ENCODE results near the gene TEKT2.

The TEKT2 gene

GRCh38 chr1:36125129-36125991 is 41.5 kb downstream of the TEKT2 start, which contains the start of gene COL8A2:
Gene COL8A2, minus strand, starts transcription at chr1:36125222. Its CDS starts 24,980 bp downstream, at chr1:36100242.
- Histone ChIP-seq H3K4me1 (ENCODE audit: insufficient read depth, low read length) (no peaks in the 10 kb centered on the region), H3K36me3 (ENCODE audit: insufficient read depth, low read length) (no peaks in the 10 kb centered on the region), H3K9me3 (ENCODE audit: control insufficient read depth, insufficient read depth, low read length) (no peaks in the 10 kb centered on the region), H3K9ac (ENCODE audit: low read depth, low read length) (peak within 1 kb of the TSS; percentile 47; the same call in 1 of the 2 replicates)

GRCh38 chr1:36126005-36126716 is 42.3 kb downstream of the TEKT2 start:
- Histone ChIP-seq H3K9ac (ENCODE audit: low read depth, low read length) (no peak overlapping the region), H3K4me1 (ENCODE audit: insufficient read depth, low read length) (no peaks in the 10 kb centered on the region), H3K9me3 (ENCODE audit: control insufficient read depth, insufficient read depth, low read length) (no peaks in the 10 kb centered on the region), H3K36me3 (ENCODE audit: insufficient read depth, low read length) (no peaks in the 10 kb centered on the region)

- H3K9ac ChIP-seq (ENCODE audit: low read depth, low read length), result no peak overlapping the region
- H3K4me1 ChIP-seq (ENCODE audit: insufficient read depth, low read length), result no peaks in the 10 kb centered on the region
- no peaks in the 10 kb centered on the region for H3K36me3 ChIP-seq (ENCODE audit: insufficient read depth, low read length)
- H3K9me3 ChIP-seq (ENCODE audit: control insufficient read depth, insufficient read depth, low read length), result no peaks in the 10 kb centered on the region
Observed at GRCh38 chr1:36126797-36127500, 43.1 kb downstream of the TEKT2 start.

- Histone ChIP-seq H3K4me1 (ENCODE audit: insufficient read depth, low read length) (0 out of 2 replicates have a peak, but pooled peaks cover under 1% of the 10 kb centered on the region), H3K36me3 (ENCODE audit: insufficient read depth, low read length) (no peaks in the 10 kb centered on the region), H3K9me3 (ENCODE audit: control insufficient read depth, insufficient read depth, low read length) (no peaks in the 10 kb centered on the region), H3K9ac (ENCODE audit: low read depth, low read length) (no peak overlapping the region)
Observed at GRCh38 chr1:36128126-36128904, 44.4 kb downstream of the TEKT2 start.

- no peaks in the 10 kb centered on the region for H3K36me3 ChIP-seq (ENCODE audit: insufficient read depth, low read length)
- H3K9ac ChIP-seq (ENCODE audit: low read depth, low read length), result no peak overlapping the region
- 0 out of 2 replicates have a peak, but pooled peaks cover 6% of the 10 kb centered on the region for H3K4me1 ChIP-seq (ENCODE audit: insufficient read depth, low read length)
- H3K9me3 ChIP-seq (ENCODE audit: control insufficient read depth, insufficient read depth, low read length), result no peaks in the 10 kb centered on the region
Observed at GRCh38 chr1:36128905-36129206, 45.0 kb downstream of the TEKT2 start.

- no peaks in the 10 kb centered on the region for H3K9me3 ChIP-seq (ENCODE audit: control insufficient read depth, insufficient read depth, low read length)
- H3K4me1 ChIP-seq (ENCODE audit: insufficient read depth, low read length), result peaks cover 15% of the 10 kb centered on the region; the same call in 1 of the 2 replicates
- no peak overlapping the region for H3K9ac ChIP-seq (ENCODE audit: low read depth, low read length)
- H3K36me3 ChIP-seq (ENCODE audit: insufficient read depth, low read length), result no peaks in the 10 kb centered on the region
Observed at GRCh38 chr1:36132029-36132428, 48.1 kb downstream of the TEKT2 start.

- H3K36me3 ChIP-seq (ENCODE audit: insufficient read depth, low read length), result no peaks in the 10 kb centered on the region; the same call in 1 of the 2 replicates
- no peaks in the 10 kb centered on the region for H3K9me3 ChIP-seq (ENCODE audit: control insufficient read depth, insufficient read depth, low read length)
- H3K4me1 ChIP-seq (ENCODE audit: insufficient read depth, low read length), result peaks cover 15% of the 10 kb centered on the region; the same call in 1 of the 2 replicates
- H3K9ac ChIP-seq (ENCODE audit: low read depth, low read length), result no peak overlapping the region
Observed at GRCh38 chr1:36133484-36133883, 49.6 kb downstream of the TEKT2 start.

- H3K9me3 ChIP-seq (ENCODE audit: control insufficient read depth, insufficient read depth, low read length), result no peaks in the 10 kb centered on the region
- no peak overlapping the region for H3K9ac ChIP-seq (ENCODE audit: low read depth, low read length)
- H3K4me1 ChIP-seq (ENCODE audit: insufficient read depth, low read length), result peaks cover 15% of the 10 kb centered on the region; the same call in 1 of the 2 replicates
- H3K36me3 ChIP-seq (ENCODE audit: insufficient read depth, low read length), result no peaks in the 10 kb centered on the region; the same call in 1 of the 2 replicates
Observed at GRCh38 chr1:36134031-36134430, 50.1 kb downstream of the TEKT2 start.

- Histone ChIP-seq H3K4me1 (ENCODE audit: insufficient read depth, low read length) (peaks cover 15% of the 10 kb centered on the region; the same call in 1 of the 2 replicates), H3K9me3 (ENCODE audit: control insufficient read depth, insufficient read depth, low read length) (no peaks in the 10 kb centered on the region), H3K9ac (ENCODE audit: low read depth, low read length) (no peak overlapping the region), H3K36me3 (ENCODE audit: insufficient read depth, low read length) (no peaks in the 10 kb centered on the region; the same call in 1 of the 2 replicates)
Observed at GRCh38 chr1:36134505-36135329, 50.8 kb downstream of the TEKT2 start.

GRCh38 chr1:36135330-36135667 is 51.4 kb downstream of the TEKT2 start:
- H3K36me3 ChIP-seq (ENCODE audit: insufficient read depth, low read length), result no peaks in the 10 kb centered on the region; the same call in 1 of the 2 replicates
- no peak overlapping the region for H3K9ac ChIP-seq (ENCODE audit: low read depth, low read length)
- H3K4me1 ChIP-seq (ENCODE audit: insufficient read depth, low read length), result peaks cover 15% of the 10 kb centered on the region; the same call in 1 of the 2 replicates
- H3K9me3 ChIP-seq (ENCODE audit: control insufficient read depth, insufficient read depth, low read length), result no peaks in the 10 kb centered on the region

- no peaks in the 10 kb centered on the region for H3K9me3 ChIP-seq (ENCODE audit: control insufficient read depth, insufficient read depth, low read length)
- H3K36me3 ChIP-seq (ENCODE audit: insufficient read depth, low read length), result no peaks in the 10 kb centered on the region; the same call in 1 of the 2 replicates
- H3K9ac ChIP-seq (ENCODE audit: low read depth, low read length), result no peak overlapping the region
- H3K4me1 ChIP-seq (ENCODE audit: insufficient read depth, low read length), result peaks cover 15% of the 10 kb centered on the region; the same call in 1 of the 2 replicates
Observed at GRCh38 chr1:36135796-36136195, 51.9 kb downstream of the TEKT2 start.

- no peaks in the 10 kb centered on the region; the same call in 1 of the 2 replicates for H3K36me3 ChIP-seq (ENCODE audit: insufficient read depth, low read length)
- no peak overlapping the region for H3K9ac ChIP-seq (ENCODE audit: low read depth, low read length)
Observed at GRCh38 chr1:36136535-36136934, 52.6 kb downstream of the TEKT2 start.

GRCh38 chr1:36137226-36137625 is 53.3 kb downstream of the TEKT2 start:
- Histone ChIP-seq H3K9ac (ENCODE audit: low read depth, low read length) (no peak overlapping the region), H3K4me1 (ENCODE audit: insufficient read depth, low read length) (peaks cover 15% of the 10 kb centered on the region; the same call in 1 of the 2 replicates), H3K36me3 (ENCODE audit: insufficient read depth, low read length) (no peaks in the 10 kb centered on the region; the same call in 1 of the 2 replicates), H3K9me3 (ENCODE audit: control insufficient read depth, insufficient read depth, low read length) (no peaks in the 10 kb centered on the region)

More at GRCh38 chr1:36136535-36136934, 52.6 kb downstream of the TEKT2 start:
- peaks cover 15% of the 10 kb centered on the region; the same call in 1 of the 2 replicates for H3K4me1 ChIP-seq (ENCODE audit: insufficient read depth, low read length)
- no peaks in the 10 kb centered on the region for H3K9me3 ChIP-seq (ENCODE audit: control insufficient read depth, insufficient read depth, low read length)

All from ES-I3 (cell line).